ENCODE data around the gene ATP2B2. TPM values are rescaled to one million over a fixed set of nuclear protein-coding genes. Genes with fewer than 3 reads are reported as not detected.

Gene ATP2B2
- total RNA-seq, 1 experiment from 2014 or later: not detected

- no peak for ATAC-seq
- CTCF ChIA-PET: no interaction called here
- RAD21 ChIA-PET (ENCODE audit: low non-redundant PET in 1 of 2, low total read pairs in 2 of 2, uncharacterized antibody in 2 of 2, unreplicated experiment in 2 of 2): no interaction called here
- H3K9me2 ChIP-seq (ENCODE audit: insufficient read depth): no peaks in the 10 kb centered on the region
- DNase-seq (ENCODE audit: low read depth, low spot score): no peak
- no peaks in the 10 kb centered on the region for H3K4me1 ChIP-seq (ENCODE audit: control insufficient read depth in 1 of 2, insufficient read depth in 2 of 2, low read length in 2 of 2)
- no peak overlapping the region for H3K4me3 ChIP-seq (replicated peaks in 1 of 2; ENCODE audit: low read depth in 1 of 2, low read length in 2 of 2)
- no peaks in the 10 kb centered on the region for H3K79me2 ChIP-seq (ENCODE audit: insufficient read depth, low read length)
- TF ChIP-seq, protein P1, sequence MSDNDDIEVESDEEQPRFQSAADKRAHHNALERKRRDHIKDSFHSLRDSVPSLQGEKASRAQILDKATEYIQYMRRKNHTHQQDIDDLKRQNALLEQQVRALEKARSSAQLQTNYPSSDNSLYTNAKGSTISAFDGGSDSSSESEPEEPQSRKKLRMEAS (IDR thresholded peaks at IDR 0.05): no peak
- TF ChIP-seq EGR1 (IDR thresholded peaks at IDR 0.05; ENCODE audit: low read depth) (no peak), RAD21 (IDR thresholded peaks at IDR 0.05; ENCODE audit: low read depth) (no peak), TCF7L2 (IDR thresholded peaks at IDR 0.05; ENCODE audit: borderline replicate concordance, extremely low read depth, insufficient read depth, insufficient read length) (no peak)
- no peaks in the 10 kb centered on the region for H4K20me1 ChIP-seq (ENCODE audit: insufficient read depth)
- no peaks in the 10 kb centered on the region for H3K36me3 ChIP-seq (ENCODE audit: control insufficient read depth in 1 of 2, insufficient read depth in 2 of 2, low read length in 2 of 2)
- no peaks in the 10 kb centered on the region for H3K9me3 ChIP-seq (ENCODE audit: control insufficient read depth in 1 of 2, insufficient read depth in 1 of 2, low read depth in 1 of 2, low read length in 2 of 2)
- H3K9ac ChIP-seq (ENCODE audit: low read length): no peak overlapping the region
- H3K4me2 ChIP-seq (ENCODE audit: low read length): no peak overlapping the region
- POLR2A ChIA-PET: no interaction called here
- H3K27ac ChIP-seq (ENCODE audit: low read depth, low read length): no peak overlapping the region
- no peak overlapping the region for H2AFZ ChIP-seq (ENCODE audit: low read depth, low read length, poor library complexity, severe bottlenecking)
- intact Hi-C loops (cut with micrococcal nuclease): loop anchor here (10.0 kb wide), 1 partner anchor 276 kb away; no protein-coding TSS in a partner anchor
- peaks cover 15% of the 10 kb centered on the region; the same call in 1 of the 2 replicates for H3K27me3 ChIP-seq (ENCODE audit: insufficient read depth, low read length)
- no TSS peak for BruUV-seq (replicated peaks)
These were observed 76.8 kb downstream of the ATP2B2 start for GRCh38 chr3:10428406-10429091.

DNA sequence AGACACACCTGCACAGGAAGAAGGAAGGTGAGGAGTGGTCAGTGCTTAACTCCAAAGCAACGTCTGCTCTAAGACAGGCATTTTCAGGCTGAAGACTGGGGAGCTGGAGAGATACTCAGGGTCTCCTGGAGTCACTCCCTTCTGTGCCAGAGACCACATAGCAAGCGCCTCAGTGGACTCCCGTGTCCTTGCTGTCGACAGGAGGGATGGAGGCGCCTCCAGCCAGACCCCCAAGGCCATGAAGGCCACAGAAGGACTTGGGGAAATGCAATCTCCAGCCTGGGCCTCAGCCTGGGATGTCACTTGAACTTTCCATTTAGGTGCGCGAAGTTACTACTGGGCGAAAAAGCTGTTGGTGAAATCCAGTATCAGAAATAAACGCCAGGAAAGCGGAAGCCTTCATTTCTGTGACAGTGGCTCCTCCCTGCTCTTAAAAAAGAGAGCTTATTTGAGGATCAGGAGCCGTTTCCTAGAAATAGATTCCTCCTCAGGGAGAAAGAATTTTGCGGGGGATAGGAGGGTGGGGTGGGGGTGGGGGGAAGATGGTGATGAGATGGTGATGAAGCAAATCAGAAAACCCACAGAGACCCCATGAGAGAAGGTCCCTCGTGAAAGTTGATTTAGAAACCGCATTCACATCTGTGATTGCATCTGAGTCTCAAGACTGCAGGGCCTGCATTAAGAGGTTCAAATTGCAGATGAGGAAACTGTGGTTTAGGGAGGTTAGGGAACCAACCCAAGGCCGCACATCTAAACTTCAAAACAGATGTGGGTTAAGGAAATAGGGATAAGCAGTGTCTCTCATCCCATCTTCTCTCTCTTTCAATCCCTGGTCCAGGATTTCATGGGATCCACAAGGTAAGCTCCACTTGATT lies 78.8 kb downstream of the ATP2B2 start:
- Histone ChIP-seq H3K9me2 (ENCODE audit: insufficient read depth) (no peaks in the 10 kb centered on the region), H2AFZ (ENCODE audit: low read depth, low read length, poor library complexity, severe bottlenecking) (no peak overlapping the region), H4K20me1 (ENCODE audit: insufficient read depth) (no peaks in the 10 kb centered on the region), H3K9ac (ENCODE audit: low read length) (no peak overlapping the region), H3K4me3 (replicated peaks in 1 of 2; ENCODE audit: low read depth in 1 of 2, low read length in 2 of 2) (no peak overlapping the region), H3K4me1 (ENCODE audit: control insufficient read depth in 1 of 2, insufficient read depth in 2 of 2, low read length in 2 of 2) (no peaks in the 10 kb centered on the region), H3K4me2 (ENCODE audit: low read length) (no peak overlapping the region), H3K79me2 (ENCODE audit: insufficient read depth, low read length) (no peaks in the 10 kb centered on the region), H3K36me3 (ENCODE audit: control insufficient read depth in 1 of 2, insufficient read depth in 2 of 2, low read length in 2 of 2) (no peaks in the 10 kb centered on the region), H3K27me3 (ENCODE audit: insufficient read depth, low read length) (peaks cover 16% of the 10 kb centered on the region), H3K9me3 (ENCODE audit: control insufficient read depth in 1 of 2, insufficient read depth in 1 of 2, low read depth in 1 of 2, low read length in 2 of 2) (no peaks in the 10 kb centered on the region), H3K27ac (ENCODE audit: low read depth, low read length) (no peak overlapping the region)
- ATAC-seq (no peak), DNase-seq (ENCODE audit: low read depth, low spot score) (no peak)
- intact Hi-C loops (cut with micrococcal nuclease): loop anchor here (10.0 kb wide), 1 partner anchor 278 kb away; no protein-coding TSS in a partner anchor
- TF ChIP-seq, protein P2, sequence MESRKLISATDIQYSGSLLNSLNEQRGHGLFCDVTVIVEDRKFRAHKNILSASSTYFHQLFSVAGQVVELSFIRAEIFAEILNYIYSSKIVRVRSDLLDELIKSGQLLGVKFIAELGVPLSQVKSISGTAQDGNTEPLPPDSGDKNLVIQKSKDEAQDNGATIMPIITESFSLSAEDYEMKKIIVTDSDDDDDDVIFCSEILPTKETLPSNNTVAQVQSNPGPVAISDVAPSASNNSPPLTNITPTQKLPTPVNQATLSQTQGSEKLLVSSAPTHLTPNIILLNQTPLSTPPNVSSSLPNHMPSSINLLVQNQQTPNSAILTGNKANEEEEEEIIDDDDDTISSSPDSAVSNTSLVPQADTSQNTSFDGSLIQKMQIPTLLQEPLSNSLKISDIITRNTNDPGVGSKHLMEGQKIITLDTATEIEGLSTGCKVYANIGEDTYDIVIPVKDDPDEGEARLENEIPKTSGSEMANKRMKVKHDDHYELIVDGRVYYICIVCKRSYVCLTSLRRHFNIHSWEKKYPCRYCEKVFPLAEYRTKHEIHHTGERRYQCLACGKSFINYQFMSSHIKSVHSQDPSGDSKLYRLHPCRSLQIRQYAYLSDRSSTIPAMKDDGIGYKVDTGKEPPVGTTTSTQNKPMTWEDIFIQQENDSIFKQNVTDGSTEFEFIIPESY (IDR thresholded peaks at IDR 0.05; ENCODE audit: extremely low read depth, insufficient replicate concordance, low read length): no peak
- TF ChIP-seq EZH2 (IDR thresholded peaks at IDR 0.05): no peak
- TF ChIP-seq YY1 (IDR thresholded peaks at IDR 0.05; ENCODE audit: extremely low read depth, insufficient replicate concordance, low read depth, low read length): no peak
- TF ChIP-seq, protein P3, sequence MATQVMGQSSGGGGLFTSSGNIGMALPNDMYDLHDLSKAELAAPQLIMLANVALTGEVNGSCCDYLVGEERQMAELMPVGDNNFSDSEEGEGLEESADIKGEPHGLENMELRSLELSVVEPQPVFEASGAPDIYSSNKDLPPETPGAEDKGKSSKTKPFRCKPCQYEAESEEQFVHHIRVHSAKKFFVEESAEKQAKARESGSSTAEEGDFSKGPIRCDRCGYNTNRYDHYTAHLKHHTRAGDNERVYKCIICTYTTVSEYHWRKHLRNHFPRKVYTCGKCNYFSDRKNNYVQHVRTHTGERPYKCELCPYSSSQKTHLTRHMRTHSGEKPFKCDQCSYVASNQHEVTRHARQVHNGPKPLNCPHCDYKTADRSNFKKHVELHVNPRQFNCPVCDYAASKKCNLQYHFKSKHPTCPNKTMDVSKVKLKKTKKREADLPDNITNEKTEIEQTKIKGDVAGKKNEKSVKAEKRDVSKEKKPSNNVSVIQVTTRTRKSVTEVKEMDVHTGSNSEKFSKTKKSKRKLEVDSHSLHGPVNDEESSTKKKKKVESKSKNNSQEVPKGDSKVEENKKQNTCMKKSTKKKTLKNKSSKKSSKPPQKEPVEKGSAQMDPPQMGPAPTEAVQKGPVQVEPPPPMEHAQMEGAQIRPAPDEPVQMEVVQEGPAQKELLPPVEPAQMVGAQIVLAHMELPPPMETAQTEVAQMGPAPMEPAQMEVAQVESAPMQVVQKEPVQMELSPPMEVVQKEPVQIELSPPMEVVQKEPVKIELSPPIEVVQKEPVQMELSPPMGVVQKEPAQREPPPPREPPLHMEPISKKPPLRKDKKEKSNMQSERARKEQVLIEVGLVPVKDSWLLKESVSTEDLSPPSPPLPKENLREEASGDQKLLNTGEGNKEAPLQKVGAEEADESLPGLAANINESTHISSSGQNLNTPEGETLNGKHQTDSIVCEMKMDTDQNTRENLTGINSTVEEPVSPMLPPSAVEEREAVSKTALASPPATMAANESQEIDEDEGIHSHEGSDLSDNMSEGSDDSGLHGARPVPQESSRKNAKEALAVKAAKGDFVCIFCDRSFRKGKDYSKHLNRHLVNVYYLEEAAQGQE (IDR thresholded peaks at IDR 0.05; ENCODE audit: low read depth): no peak
- TF ChIP-seq SIN3A (IDR thresholded peaks at IDR 0.05; ENCODE audit: low read depth): no peak
- RAD21 ChIA-PET (ENCODE audit: low non-redundant PET in 1 of 2, low total read pairs in 2 of 2, uncharacterized antibody in 2 of 2, unreplicated experiment in 2 of 2): no interaction called here
- POLR2A ChIA-PET: no interaction called here
- BruUV-seq (replicated peaks): no TSS peak
- CTCF ChIA-PET: no interaction called here

Data from HCT116 (cell line).